Small intestine (tissue), 7 donors: ENCODE measurements around the gene ILKAP. TPM values are rescaled to one million over a fixed set of nuclear protein-coding genes. Genes with fewer than 3 reads are reported as not detected.
"Not testable (repeated sequence)": the region's sequence is repeated elsewhere in the genome, so short reads cannot be mapped to it uniquely, and the experiment has no call there.

Experiments
- DNase-seq, 2 donors: peaks; one replicate each; pipeline versions ENCODE4 v3.0.0 to v3.0.0-alpha.2; 2013
- FAIRE-seq: peaks from 2 replicates; lab custom pipeline; 2012; peaks lifted over from hg19 to GRCh38; lab: Jason Lieb, UNC
- H3K27ac ChIP-seq, 3 donors: one replicate each; pipeline ENCODE4 v1.5.1; 2013; ENCODE audit warnings: low read length in 2 of 3, mild to moderate bottlenecking in 2 of 3, control low read depth in 1 of 3, inconsistent platforms in 1 of 3, low read depth in 1 of 3, moderate library complexity in 1 of 3
- H3K27me3 ChIP-seq, 3 donors: one replicate each; pipeline ENCODE4 v1.6.1; 2013; ENCODE audit warnings: low read length in 3 of 3, inconsistent platforms in 1 of 3; ENCODE audit not compliant: control insufficient read depth in 3 of 3, insufficient read depth in 3 of 3
- H3K36me3 ChIP-seq, 3 donors: one replicate each; pipeline ENCODE4 v1.6.1; 2013; ENCODE audit warnings: low read length in 3 of 3, inconsistent platforms in 1 of 3, low read depth in 1 of 3, mild to moderate bottlenecking in 1 of 3, moderate library complexity in 1 of 3; ENCODE audit not compliant: control insufficient read depth in 3 of 3, insufficient read depth in 2 of 3
- H3K4me1 ChIP-seq, 3 donors: one replicate each; pipeline ENCODE4 v1.6.1; 2013; ENCODE audit warnings: low read length in 2 of 3, inconsistent platforms in 1 of 3, low read depth in 1 of 3, mild to moderate bottlenecking in 1 of 3, moderate library complexity in 1 of 3; ENCODE audit not compliant: control insufficient read depth in 3 of 3, insufficient read depth in 2 of 3
- H3K4me3 ChIP-seq, 3 donors: one replicate each; pipeline ENCODE4 v1.5.1; 2013; ENCODE audit warnings: low read length in 3 of 3, control low read depth in 1 of 3, inconsistent platforms in 1 of 3, low read depth in 1 of 3, mild to moderate bottlenecking in 1 of 3, moderate library complexity in 1 of 3
- H3K9me3 ChIP-seq, 2 donors: one replicate each; pipeline ENCODE4 v1.6.1; 2013; ENCODE audit warnings: low read depth in 1 of 2, low read length in 1 of 2; ENCODE audit not compliant: control insufficient read depth in 2 of 2, insufficient read depth in 1 of 2
- WGBS, 3 donors: extraction: QIAGEN DNeasy Blood & Tissue Kit; methylation state at CpG; one replicate each; pipeline ENCODE4 v1.1.7; 2013; 5-methylcytosine and 5-hydroxymethylcytosine counted together
- polyA plus RNA-seq, 4 donors: library from polyadenylated mRNA; stranded (reverse) in 3 of 4; unstranded in 1 of 4; fragments of 200-250 nt in 3 of 4; fragments of 120-200 nt in 1 of 4; gene quantifications; one replicate each; pipeline versions ENCODE4 v1.2.1 to v1.2.3, GENCODE V29; 2013
- donor health status: healthy with polysubstance abuse.
- donor health status: control.
- donor health status: control.
- donor health status: Bipolar disorder and iron deficiency.
- donor health status: healthy.

The ILKAP gene
- polyA plus RNA-seq, 4 donors, result 37.6 to 66.0 (median 46.8) TPM

DNA sequence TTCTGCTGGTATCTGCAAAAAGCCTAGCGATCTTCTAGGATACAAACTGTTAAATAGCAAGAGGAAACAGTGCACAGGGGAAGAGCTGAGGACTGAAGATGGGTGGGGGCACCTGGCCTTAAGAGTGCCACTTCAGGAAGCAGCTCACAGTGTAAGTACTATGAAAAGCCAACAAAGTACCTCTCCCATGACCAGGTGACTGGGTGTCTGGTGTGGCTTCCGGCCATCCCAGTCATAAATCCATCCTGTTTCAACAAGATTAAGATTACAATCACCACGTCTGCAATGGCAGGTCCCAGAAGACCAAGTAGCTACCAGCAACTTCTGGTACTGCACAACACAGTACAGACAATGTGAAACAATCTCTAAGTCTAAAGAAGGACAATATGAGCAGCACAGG is 28.8 kb downstream of the ILKAP start:
- peak in 1 of 2 donors; percentile 29 for DNase-seq
- Histone ChIP-seq H3K36me3 (peaks cover 7 to 65% (median 24%) of the 10 kb centered on the region in 3 donors), H3K9me3 (no peaks in the 10 kb centered on the region), H3K4me3 (no peak overlapping the region), H3K27ac (no peak overlapping the region), H3K4me1 (no peaks in the 10 kb centered on the region), H3K27me3 (no peaks in the 10 kb centered on the region)
- 50 to 72% (median 62%) methylated on average over 3 of the region's 3 CpGs for WGBS, 3 donors
- no peak for FAIRE-seq

DNA sequence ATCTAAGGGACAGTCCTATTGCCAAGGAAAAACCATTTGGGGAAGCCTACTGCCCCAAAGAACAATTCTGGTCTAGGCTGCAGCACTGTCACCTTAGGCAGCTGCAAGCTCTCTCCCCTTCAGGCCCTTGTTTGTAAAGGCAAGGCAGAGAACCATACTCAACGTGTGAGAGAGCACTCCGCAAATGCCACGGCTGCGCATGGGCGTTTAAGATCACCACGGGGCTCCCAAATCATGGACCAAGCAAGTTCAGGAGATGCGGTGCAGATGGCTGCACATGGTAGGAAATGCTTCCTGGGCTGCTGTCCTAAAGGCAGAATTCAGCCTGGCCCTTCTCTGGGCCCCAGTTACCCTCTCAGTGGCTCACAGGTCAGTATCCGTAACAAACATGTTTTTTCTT is 29.2 kb downstream of the ILKAP start:
- H3K4me3 ChIP-seq, result no peak overlapping the region
- no peaks in the 10 kb centered on the region for H3K27me3 ChIP-seq
- H3K9me3 ChIP-seq, result no peaks in the 10 kb centered on the region
- no peaks in the 10 kb centered on the region for H3K4me1 ChIP-seq
- WGBS, 3 donors, result 94 to 97% (median 96%) methylated on average over 8 of the region's 8 CpGs
- H3K36me3 ChIP-seq, result peaks cover 7 to 64% (median 20%) of the 10 kb centered on the region in 3 donors
- FAIRE-seq, result no peak
- DNase-seq, result no peak
- H3K27ac ChIP-seq, result no peak overlapping the region

DNA sequence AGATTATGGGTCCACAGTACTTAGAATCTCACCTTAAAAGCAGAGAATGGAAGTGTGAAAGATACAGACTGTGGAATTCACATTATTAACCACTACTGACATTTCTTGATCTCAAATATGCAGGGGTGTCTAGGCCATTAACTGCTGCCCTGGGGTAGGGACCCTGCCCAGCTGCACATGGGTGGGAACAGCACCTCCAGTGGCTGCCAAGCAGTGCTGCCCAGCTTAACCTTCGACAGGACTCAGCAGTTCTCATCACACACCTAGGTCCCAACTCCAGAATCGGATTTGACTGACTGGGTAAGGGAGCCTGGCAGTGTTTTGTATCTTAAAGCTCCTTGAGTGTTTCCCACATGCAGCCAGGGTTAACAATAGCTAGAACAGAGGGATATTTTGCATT is 29.8 kb downstream of the ILKAP start:
- H3K36me3 ChIP-seq, result peaks cover 7 to 65% (median 18%) of the 10 kb centered on the region in 3 donors

DNA sequence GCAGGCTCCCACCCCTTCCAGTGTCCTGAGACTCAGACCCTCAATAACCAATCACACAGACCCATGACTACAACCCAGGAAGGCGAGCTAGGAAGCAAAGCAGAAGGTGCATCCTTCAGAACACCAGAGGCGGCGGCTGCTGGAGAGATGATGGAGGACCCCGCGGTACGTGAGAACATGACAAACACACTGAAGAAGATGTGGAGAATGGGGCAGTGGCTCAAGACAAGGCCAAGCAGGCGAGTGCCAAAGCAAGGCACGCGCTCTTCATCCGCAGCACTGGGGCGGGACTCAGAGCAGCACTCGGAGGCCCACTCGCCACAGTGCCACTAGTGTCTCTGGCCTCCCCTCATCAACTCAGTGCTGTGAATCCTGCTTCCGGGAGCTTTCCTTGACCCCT is 31.1 kb downstream of the ILKAP start:
- FAIRE-seq (no peak), DNase-seq (no peak)
- no peak overlapping the region for H3K4me3 ChIP-seq
- no peaks in the 10 kb centered on the region for H3K4me1 ChIP-seq
- WGBS, 3 donors, result 88 to 91% (median 91%) methylated on average over 13 to 14 of the region's 14 CpGs
- no peaks in the 10 kb centered on the region for H3K27me3 ChIP-seq
- peaks cover 6 to 72% (median 18%) of the 10 kb centered on the region in 3 donors for H3K36me3 ChIP-seq
- H3K27ac ChIP-seq, result no peak overlapping the region
- H3K9me3 ChIP-seq, result no peaks in the 10 kb centered on the region

More for the DNA sequence above, 29.8 kb downstream of the ILKAP start:
- Histone ChIP-seq H3K27me3 (no peaks in the 10 kb centered on the region), H3K4me1 (no peaks in the 10 kb centered on the region), H3K4me3 (no peak overlapping the region), H3K9me3 (no peaks in the 10 kb centered on the region), H3K27ac (no peak overlapping the region)
- DNase-seq, result no peak
- 90 to 96% (median 95%) methylated on average over 2 of the region's 2 CpGs for WGBS, 3 donors
- FAIRE-seq, result no peak

DNA sequence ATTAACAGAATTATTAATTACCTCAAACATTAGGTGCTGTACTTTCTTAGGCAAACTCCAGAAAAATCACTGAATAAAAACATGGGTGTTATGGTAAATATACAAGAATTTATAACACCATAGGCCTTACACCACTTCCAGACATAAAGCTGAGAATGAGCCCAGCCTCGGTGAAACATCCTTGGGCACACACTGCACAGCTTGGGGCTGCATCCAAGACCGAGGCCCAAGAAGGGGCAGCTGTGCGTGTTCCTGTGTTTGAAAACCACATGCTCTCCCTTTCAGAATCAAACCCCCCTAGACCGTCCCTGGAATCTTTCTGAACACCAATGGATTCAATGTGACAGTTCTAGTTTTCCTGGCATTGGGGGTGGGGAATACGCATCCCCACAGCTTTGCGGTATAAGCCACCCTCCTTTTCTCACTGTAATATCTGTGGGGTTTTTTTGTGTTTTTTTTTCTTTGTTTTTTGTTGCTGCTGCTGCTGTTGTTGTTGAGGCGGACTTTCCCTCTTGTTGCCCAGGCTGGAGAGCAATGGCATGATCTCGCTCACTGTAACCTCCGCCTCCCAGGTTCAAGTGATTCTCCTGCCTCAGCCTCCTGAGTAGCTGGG is 31.8 kb downstream of the ILKAP start:
- FAIRE-seq (no peak), DNase-seq (no peak)
- H3K27me3 ChIP-seq, result no peaks in the 10 kb centered on the region
- peaks cover 0 to 3% (median 0%) of the 10 kb centered on the region in 3 donors for H3K4me1 ChIP-seq
- WGBS, 3 donors, result 95 to 98% (median 96%) methylated on average over 9 of the region's 9 CpGs
- H3K9me3 ChIP-seq, result no peaks in the 10 kb centered on the region
- H3K27ac ChIP-seq, result no peak overlapping the region
- H3K4me3 ChIP-seq, result no peak overlapping the region
- H3K36me3 ChIP-seq, result peaks cover 6 to 79% (median 18%) of the 10 kb centered on the region in 3 donors

DNA sequence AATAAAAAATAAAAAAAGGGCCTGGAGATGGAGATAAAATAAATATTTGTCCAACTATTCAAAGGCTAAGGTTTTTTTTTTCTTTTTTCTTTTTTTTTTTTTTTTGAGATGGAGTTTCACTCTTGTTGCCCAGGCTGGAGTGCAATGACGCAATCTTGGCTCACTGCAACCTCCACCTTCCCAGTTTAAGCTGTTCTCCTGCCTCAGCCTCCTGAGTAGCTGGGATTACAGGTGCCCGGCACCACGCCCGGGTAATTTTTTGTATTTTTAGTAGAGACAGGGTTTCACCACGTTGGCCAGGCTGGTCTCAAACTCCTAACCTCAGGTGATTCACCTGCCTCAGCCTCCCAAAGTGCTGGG is 32.4 kb downstream of the ILKAP start:
- H3K4me1 ChIP-seq, H3K27ac ChIP-seq, H3K27me3 ChIP-seq, H3K9me3 ChIP-seq, DNase-seq, H3K4me3 ChIP-seq, FAIRE-seq: not testable (repeated sequence)
- 85 to 90% (median 88%) methylated on average over 5 of the region's 5 CpGs for WGBS, 3 donors
- H3K36me3 ChIP-seq, result peaks cover 6 to 84% (median 18%) of the 10 kb centered on the region in 3 donors

DNA sequence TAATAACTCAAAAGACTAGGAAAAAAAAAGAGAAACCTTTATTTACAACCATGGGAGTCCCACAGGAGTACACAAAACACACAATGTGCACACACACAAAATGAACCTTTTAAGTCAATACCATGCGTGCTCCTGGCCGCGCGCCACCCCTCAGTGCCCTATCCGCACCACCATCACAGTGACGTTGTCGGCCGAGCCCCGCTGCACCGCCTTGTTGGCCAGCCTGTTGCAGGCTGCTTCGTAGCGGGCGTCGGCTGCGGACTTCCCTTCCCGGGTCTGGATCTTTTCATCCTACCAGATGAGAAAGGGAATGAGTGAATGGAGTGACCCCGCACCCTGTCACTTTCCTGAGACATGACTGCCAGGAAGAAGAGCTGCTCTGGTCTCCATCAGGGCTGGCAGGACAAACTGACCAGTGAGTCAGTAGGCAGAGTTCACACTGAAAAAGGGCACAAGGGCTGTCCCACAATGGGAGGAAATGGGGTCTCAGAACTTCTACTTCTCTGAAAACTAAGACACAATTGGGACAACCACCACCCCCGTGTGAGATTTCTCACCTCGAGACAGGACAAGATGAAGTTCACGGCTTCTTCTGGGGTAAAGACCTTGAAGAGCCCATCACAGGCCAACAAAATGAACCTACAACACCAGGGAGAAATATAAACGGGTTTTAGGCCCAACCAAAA is 33.0 kb downstream of the ILKAP start:
- Histone ChIP-seq H3K27me3 (no peaks in the 10 kb centered on the region), H3K4me1 (peaks cover 0 to 3% (median 0%) of the 10 kb centered on the region in 3 donors), H3K36me3 (peaks cover 6 to 81% (median 17%) of the 10 kb centered on the region in 3 donors), H3K9me3 (no peaks in the 10 kb centered on the region), H3K27ac (peak overlapping the region in 1 of 3 donors; percentile 42), H3K4me3 (no peak overlapping the region)
- DNase-seq (no peak), FAIRE-seq (no peak)
- 88 to 96% (median 93%) methylated on average over 21 of the region's 21 CpGs for WGBS, 3 donors

DNA sequence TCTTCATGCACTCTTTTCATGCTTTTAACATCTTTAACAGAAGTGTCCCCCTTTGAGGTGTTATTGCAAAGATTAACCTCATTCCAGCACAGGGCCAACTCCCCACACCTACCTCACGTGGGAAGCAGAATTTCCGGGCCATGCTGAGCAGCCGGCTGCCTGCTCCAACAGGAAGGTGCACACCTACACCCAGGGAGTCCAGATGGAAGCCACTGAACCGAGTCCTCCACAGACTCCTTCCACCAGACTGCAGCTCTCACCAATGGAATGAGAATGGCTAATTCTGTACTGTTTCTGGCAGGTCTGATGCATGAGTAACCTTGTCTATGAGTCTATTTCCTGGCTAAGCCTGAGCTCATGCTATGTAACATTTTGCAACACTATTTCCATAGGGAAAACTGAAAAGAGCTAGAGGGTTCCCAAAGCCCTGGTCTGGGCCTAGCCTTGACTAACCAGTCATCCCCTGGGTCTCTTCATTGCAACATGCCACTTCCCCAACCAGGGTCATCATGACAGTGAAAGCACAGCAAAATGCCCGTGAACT is 33.7 kb downstream of the ILKAP start:
- peaks cover 0 to 3% (median 0%) of the 10 kb centered on the region in 3 donors for H3K4me1 ChIP-seq
- no peaks in the 10 kb centered on the region for H3K27me3 ChIP-seq
- FAIRE-seq (no peak), DNase-seq (no peak)
- 71 to 78% (median 75%) methylated on average over 5 of the region's 5 CpGs for WGBS, 3 donors
- no peaks in the 10 kb centered on the region for H3K9me3 ChIP-seq
- H3K4me3 ChIP-seq, result no peak overlapping the region
- peak overlapping the region in 2 of 3 donors; percentile 54 to 78 for H3K27ac ChIP-seq
- H3K36me3 ChIP-seq, result peaks cover 4 to 78% (median 14%) of the 10 kb centered on the region in 3 donors
